KOPT-K1 (cell line): ENCODE data around the gene DAZ3.
"Not testable (repeated sequence)": the region's sequence is repeated elsewhere in the genome, so short reads cannot be mapped to it uniquely, and the experiment has no call there.

Source experiments
- H3K27ac ChIP-seq: fragments of 200-600 bp; sonication (generic); 2 replicates; pipeline ENCODE4 v1.5.1; 2016; ENCODE audit warnings: antibody characterized with exemption, mild to moderate bottlenecking, low read depth, low read length; ENCODE audit not compliant: poor library complexity, severe bottlenecking
- H3K36me3 ChIP-seq: fragments of 200-600 bp; sonication (generic); 2 replicates; pipeline ENCODE4 v1.5.1; 2017; ENCODE audit warnings: antibody characterized with exemption, mild to moderate bottlenecking, low read length, moderate library complexity; ENCODE audit not compliant: insufficient read depth
- H3K9me3 ChIP-seq: fragments of 200-600 bp; sonication (generic); 2 replicates; pipeline ENCODE4 v1.5.1; 2017; ENCODE audit warnings: antibody characterized with exemption, low read length, mild to moderate bottlenecking; ENCODE audit not compliant: insufficient read depth, poor library complexity, severe bottlenecking

The DAZ3 gene, protein sequence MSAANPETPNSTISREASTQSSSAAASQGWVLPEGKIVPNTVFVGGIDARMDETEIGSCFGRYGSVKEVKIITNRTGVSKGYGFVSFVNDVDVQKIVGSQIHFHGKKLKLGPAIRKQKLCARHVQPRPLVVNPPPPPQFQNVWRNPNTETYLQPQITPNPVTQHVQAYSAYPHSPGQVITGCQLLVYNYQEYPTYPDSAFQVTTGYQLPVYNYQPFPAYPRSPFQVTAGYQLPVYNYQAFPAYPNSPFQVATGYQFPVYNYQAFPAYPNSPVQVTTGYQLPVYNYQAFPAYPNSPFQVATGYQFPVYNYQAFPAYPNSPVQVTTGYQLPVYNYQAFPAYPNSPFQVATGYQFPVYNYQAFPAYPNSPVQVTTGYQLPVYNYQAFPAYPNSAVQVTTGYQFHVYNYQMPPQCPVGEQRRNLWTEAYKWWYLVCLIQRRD

GRCh38 chrY:24813293-24813692 is at the start of gene DAZ3:
TSS of gene DAZ3 (minus strand) at chrY:24813393. CDS start at chrY:24813185, 208 bp downstream.
- not testable (repeated sequence) for H3K36me3 ChIP-seq, H3K27ac ChIP-seq, H3K9me3 ChIP-seq

DNA sequence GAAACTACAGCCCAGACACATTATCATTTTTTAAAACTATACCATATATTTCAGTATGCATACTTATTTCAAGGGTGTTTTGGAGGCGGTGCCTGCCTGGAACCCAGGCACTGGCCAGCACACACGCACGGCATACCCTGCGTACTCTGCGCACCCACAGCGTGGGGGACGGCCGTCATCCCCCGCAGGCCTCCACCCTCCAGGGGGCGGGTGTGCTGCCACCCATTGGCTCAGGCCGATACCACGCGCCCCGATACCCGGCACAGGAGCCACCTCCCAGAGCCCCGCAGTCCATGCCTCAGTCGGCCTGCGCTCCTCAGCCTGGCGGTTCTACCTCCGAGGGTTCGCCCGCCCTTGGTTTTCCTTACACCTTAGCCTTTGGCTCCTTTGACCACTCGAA is 20.4 kb upstream of the DAZ3 start, which contains the start of gene DAZ4:
Gene DAZ4, plus strand, starts transcription at position 301 of the 400 bp plus-strand sequence. CDS start 208 bp downstream, outside the sequence.
- H3K36me3 ChIP-seq, H3K27ac ChIP-seq, H3K9me3 ChIP-seq: not testable (repeated sequence)

- H3K27ac ChIP-seq, H3K9me3 ChIP-seq, H3K36me3 ChIP-seq: not testable (repeated sequence)
Observed at GRCh38 chrY:24825069-24825468, 11.9 kb upstream of the DAZ3 start.

DNA sequence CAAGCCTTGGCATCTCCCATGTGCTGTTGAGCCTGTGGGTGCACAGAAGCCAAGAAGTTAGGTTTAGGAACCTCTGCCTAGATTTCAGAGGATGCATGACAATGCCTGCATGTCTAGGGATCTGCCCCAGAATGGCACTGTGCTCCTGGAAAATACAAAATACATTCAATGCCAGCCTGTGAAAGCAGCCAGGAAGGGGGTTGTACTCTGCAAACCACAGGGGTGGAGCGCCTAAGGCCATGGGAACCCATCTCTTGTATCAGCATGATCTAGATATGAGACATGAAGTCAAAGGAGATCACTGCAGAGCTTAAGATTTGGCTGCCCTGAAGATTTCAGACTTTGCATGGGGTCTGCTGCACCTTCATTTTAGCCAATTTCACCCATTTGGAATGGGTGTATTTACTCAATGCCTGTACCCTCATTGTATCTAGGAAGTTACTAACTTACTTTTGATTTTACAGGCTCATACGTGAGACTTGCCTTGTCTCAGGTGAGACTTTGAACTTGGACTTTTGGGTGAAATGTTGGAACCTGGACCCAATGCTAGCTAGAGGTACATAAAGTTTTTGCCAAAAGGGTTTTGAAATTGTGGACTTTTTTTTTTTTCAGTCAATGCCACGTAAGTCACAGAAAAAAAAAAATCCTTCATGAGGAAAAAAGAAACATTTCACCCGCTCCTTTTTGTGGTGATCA is 11.1 kb upstream of the DAZ3 start:
- not testable (repeated sequence) for H3K27ac ChIP-seq, H3K36me3 ChIP-seq, H3K9me3 ChIP-seq

DNA sequence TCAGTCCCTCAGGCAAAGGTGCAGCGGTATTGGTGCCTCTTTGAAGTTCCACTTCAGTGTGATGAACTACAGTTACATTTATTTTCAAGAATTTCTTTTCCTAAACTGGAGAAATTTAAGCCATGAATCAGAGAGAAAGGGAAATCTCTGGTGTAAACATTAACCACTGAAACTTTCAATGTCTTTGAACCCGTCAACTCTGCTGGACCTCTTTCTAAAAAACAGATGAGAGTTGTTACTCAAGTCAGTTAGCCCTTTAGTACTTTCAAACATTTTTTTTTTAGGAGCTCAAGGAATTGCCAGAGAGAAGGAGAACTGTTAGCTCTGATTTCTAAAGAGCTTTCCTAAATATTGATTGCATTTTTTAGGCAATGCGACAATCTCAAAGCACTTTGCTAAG is 8.6 kb upstream of the DAZ3 start:
- H3K9me3 ChIP-seq, H3K36me3 ChIP-seq, H3K27ac ChIP-seq: not testable (repeated sequence)
